HepG2 (cell line): Measurements from ENCODE around the gene ATP23. TPM values are rescaled to one million over a fixed set of nuclear protein-coding genes. Genes with fewer than 3 reads are reported as not detected.

Experiments
- CENPX ChIP-seq: sonication (generic); formaldehyde crosslinking; IDR thresholded peaks from 2 replicates; pipeline ENCODE4 v1.9.0; 2021; ENCODE audit warnings: mild to moderate bottlenecking, missing genetic modification reagents, moderate library complexity
- DBP ChIP-seq: sonication (generic); formaldehyde crosslinking; IDR thresholded peaks from 2 replicates; pipeline ENCODE4 v1.4.0; 2020; ENCODE audit warnings: missing genetic modification reagents; ENCODE audit errors: not compliant biosample characterization
- RBAK ChIP-seq: sonication (generic); formaldehyde crosslinking; IDR thresholded peaks from 2 replicates; pipeline ENCODE4 v1.5.1; 2020; ENCODE audit warnings: mild to moderate bottlenecking, missing genetic modification reagents
- ZNF432 ChIP-seq: sonication (generic); formaldehyde crosslinking; IDR thresholded peaks from 2 replicates; pipeline ENCODE4 v1.5.0; 2020; ENCODE audit warnings: missing genetic modification reagents, mild to moderate bottlenecking, borderline replicate concordance
- ZNF496 ChIP-seq: sonication (generic); formaldehyde crosslinking; IDR thresholded peaks from 2 replicates; pipeline ENCODE4 v1.8.1; 2023; ENCODE audit warnings: mild to moderate bottlenecking, moderate library complexity, missing genetic modification reagents; ENCODE audit not compliant: insufficient replicate concordance
- ZNF816 ChIP-seq: sonication (generic); formaldehyde crosslinking; IDR thresholded peaks from 2 replicates; pipeline ENCODE4 v1.8.0; 2022; ENCODE audit warnings: missing genetic modification reagents, mild to moderate bottlenecking, borderline replicate concordance
- polyA plus RNA-seq, 8 experiments: library from polyadenylated mRNA; depleted of rRNA in 3 of 8; stranded (reverse) in 7 of 8; unstranded in 1 of 8; fragments of >200 nt; fragmentation: Illumina TruSeq in 4 of 8; extraction: Trizol in 4 of 8; gene quantifications; 2 replicates each; pipeline versions ENCODE4 v1.2.1 to v1.2.3, GENCODE V29; 2011 to 2016; ENCODE audit warnings: low read depth in 4 of 8, missing spikeins in 1 of 8, mixed read lengths in 1 of 8; ENCODE audit not compliant: insufficient read depth in 1 of 8
- total RNA-seq, 5 experiments: library from RNA; depleted of rRNA; stranded (reverse); fragments of >200 nt; fragmentation: Illumina TruSeq; extraction: Trizol; gene quantifications; 2 replicates each; pipeline ENCODE4 v1.2.3, GENCODE V29; 2016; ENCODE audit warnings: low read depth in 1 of 5
- TF ChIP-seq, protein P1 (sequence below): sonication (generic); formaldehyde crosslinking; IDR thresholded peaks from 2 replicates; pipeline ENCODE4 v1.4.0; 2020; ENCODE audit warnings: mild to moderate bottlenecking, missing genetic modification reagents
- TF ChIP-seq, protein P2 (sequence below): sonication (generic); formaldehyde crosslinking; IDR thresholded peaks from 2 replicates; pipeline ENCODE4 v1.5.1; 2020; ENCODE audit warnings: missing genetic modification reagents, mild to moderate bottlenecking, borderline replicate concordance
- TF ChIP-seq, protein P3 (sequence below): sonication (generic); formaldehyde crosslinking; conservative IDR thresholded peaks from 2 replicates; pipeline ENCODE4 v1.4.0; 2020; ENCODE audit warnings: missing genetic modification reagents
- TF ChIP-seq, protein P4 (sequence below): sonication (generic); formaldehyde crosslinking; IDR thresholded peaks from 2 replicates; pipeline ENCODE4 v1.5.0; 2020; ENCODE audit warnings: mild to moderate bottlenecking, missing genetic modification reagents

The ATP23 gene
- total and polyA plus RNA-seq, 2 of the 13 experiments (the other 11 are each of a cell fraction or from before 2014, with no cell fraction given): 12.1 to 14.7 TPM

DNA sequence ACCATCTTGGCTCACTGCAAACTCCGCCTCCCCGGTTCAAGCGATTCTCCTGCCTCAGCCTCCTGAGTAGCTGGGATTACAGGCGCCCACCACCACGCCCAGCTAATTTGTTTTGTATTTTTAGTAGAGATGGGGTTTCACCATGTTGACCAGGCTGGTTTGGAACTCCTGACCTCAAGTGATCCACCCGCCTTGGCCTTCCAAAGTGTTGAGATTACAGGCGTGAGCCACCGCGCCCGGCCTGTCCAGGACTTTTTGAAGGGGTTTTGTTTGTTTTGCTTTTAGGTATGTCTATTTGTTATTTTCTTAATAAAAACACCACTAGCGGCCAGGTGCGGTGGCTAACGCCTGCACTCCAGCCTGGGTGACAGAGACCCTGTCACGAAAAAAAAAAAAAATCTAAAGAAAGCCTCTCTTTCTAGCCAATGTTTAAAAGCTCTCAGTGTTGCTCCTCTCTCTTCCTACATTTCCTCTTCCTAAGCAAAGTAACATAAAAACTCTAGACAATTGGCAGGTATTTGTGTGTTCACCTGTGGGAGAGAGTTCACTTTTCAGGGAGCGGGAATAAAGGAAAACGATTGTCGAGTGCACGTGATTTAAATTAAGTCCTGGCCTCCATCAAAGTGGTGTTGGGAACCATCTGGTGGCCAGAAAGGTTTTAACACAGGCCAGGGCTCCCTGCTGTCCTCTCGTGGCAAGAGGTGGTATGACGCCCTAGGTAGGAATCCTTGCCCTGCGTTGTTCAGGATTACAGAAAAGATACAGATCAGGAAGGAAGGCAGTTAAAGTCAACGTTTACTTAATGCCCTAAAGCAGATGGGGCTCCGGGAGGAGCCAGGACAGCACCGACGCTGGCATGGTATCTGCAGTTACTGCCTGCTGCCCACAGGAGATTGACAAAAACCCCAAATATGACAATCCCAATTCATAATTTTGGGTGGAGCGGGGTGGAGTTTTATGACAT is 36.2 kb upstream of the ATP23 start (continued):
- TF ChIP-seq, protein P1, sequence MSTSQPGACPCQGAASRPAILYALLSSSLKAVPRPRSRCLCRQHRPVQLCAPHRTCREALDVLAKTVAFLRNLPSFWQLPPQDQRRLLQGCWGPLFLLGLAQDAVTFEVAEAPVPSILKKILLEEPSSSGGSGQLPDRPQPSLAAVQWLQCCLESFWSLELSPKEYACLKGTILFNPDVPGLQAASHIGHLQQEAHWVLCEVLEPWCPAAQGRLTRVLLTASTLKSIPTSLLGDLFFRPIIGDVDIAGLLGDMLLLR (CRISPR knock-in tag): no peak
- TF ChIP-seq, protein P2, sequence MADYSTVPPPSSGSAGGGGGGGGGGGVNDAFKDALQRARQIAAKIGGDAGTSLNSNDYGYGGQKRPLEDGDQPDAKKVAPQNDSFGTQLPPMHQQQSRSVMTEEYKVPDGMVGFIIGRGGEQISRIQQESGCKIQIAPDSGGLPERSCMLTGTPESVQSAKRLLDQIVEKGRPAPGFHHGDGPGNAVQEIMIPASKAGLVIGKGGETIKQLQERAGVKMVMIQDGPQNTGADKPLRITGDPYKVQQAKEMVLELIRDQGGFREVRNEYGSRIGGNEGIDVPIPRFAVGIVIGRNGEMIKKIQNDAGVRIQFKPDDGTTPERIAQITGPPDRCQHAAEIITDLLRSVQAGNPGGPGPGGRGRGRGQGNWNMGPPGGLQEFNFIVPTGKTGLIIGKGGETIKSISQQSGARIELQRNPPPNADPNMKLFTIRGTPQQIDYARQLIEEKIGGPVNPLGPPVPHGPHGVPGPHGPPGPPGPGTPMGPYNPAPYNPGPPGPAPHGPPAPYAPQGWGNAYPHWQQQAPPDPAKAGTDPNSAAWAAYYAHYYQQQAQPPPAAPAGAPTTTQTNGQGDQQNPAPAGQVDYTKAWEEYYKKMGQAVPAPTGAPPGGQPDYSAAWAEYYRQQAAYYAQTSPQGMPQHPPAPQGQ (CRISPR knock-in tag): no peak
- no peak for TF ChIP-seq ZNF496 (CRISPR knock-in tag)
- no peak for TF ChIP-seq ZNF432 (CRISPR knock-in tag)
- TF ChIP-seq ZNF816: no peak
- TF ChIP-seq DBP (CRISPR knock-in tag): no peak
- TF ChIP-seq, protein P3, sequence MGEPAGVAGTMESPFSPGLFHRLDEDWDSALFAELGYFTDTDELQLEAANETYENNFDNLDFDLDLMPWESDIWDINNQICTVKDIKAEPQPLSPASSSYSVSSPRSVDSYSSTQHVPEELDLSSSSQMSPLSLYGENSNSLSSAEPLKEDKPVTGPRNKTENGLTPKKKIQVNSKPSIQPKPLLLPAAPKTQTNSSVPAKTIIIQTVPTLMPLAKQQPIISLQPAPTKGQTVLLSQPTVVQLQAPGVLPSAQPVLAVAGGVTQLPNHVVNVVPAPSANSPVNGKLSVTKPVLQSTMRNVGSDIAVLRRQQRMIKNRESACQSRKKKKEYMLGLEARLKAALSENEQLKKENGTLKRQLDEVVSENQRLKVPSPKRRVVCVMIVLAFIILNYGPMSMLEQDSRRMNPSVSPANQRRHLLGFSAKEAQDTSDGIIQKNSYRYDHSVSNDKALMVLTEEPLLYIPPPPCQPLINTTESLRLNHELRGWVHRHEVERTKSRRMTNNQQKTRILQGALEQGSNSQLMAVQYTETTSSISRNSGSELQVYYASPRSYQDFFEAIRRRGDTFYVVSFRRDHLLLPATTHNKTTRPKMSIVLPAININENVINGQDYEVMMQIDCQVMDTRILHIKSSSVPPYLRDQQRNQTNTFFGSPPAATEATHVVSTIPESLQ (CRISPR knock-in tag): no peak
- no peak for TF ChIP-seq RBAK (CRISPR knock-in tag)
- TF ChIP-seq CENPX (CRISPR knock-in tag): no peak
- TF ChIP-seq, protein P4, sequence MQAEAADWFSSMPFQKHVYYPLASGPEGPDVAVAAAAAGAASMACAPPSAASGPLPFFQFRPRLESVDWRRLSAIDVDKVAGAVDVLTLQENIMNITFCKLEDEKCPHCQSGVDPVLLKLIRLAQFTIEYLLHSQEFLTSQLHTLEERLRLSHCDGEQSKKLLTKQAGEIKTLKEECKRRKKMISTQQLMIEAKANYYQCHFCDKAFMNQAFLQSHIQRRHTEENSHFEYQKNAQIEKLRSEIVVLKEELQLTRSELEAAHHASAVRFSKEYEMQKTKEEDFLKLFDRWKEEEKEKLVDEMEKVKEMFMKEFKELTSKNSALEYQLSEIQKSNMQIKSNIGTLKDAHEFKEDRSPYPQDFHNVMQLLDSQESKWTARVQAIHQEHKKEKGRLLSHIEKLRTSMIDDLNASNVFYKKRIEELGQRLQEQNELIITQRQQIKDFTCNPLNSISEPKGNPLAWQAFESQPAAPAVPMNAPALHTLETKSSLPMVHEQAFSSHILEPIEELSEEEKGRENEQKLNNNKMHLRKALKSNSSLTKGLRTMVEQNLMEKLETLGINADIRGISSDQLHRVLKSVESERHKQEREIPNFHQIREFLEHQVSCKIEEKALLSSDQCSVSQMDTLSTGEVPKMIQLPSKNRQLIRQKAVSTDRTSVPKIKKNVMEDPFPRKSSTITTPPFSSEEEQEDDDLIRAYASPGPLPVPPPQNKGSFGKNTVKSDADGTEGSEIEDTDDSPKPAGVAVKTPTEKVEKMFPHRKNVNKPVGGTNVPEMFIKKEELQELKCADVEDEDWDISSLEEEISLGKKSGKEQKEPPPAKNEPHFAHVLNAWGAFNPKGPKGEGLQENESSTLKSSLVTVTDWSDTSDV (CRISPR knock-in tag): no peak
